AG04449 (cell line): ENCODE results near the gene TBC1D26.
"Not testable (repeated sequence)": the region's sequence is repeated elsewhere in the genome, so short reads cannot be mapped to it uniquely, and the experiment has no call there.

Experiments
- CTCF ChIA-PET: fragments of 350-600 bp; formaldehyde crosslinking; extraction: SDS; loops from one replicate; lab custom pipeline; 2021; ENCODE audit warnings: antibody characterized with exemption; lab: Yijun Ruan, JAX
- POLR2A ChIA-PET: fragments of 400-600, 350-600 bp; formaldehyde crosslinking; extraction: SDS; loops from one replicate; lab custom pipeline; 2020; ENCODE audit warnings: antibody characterized with exemption, inconsistent platforms; lab: Yijun Ruan, JAX
- DNase-seq: peaks from one replicate; pipeline ENCODE4 v3.0.0-alpha.2; 2010; ENCODE audit warnings: low read depth, low spot score
- H3K4me3 ChIP-seq: 2 replicates; pipeline ENCODE4 v1.5.1; 2011; ENCODE audit warnings: low read depth, mild to moderate bottlenecking, control low read depth, low read length
- CTCF ChIP-seq: IDR thresholded peaks from one replicate; pipeline ENCODE4 v1.5.1; 2011; ENCODE audit warnings: mild to moderate bottlenecking, moderate library complexity, low read length, control low read depth, inconsistent platforms; ENCODE audit not compliant: insufficient read depth; ENCODE audit errors: missing control alignments

TBC1D26 gene

GRCh38 chr17:15738066-15738465, 6.0 kb downstream of the TBC1D26 start:
- no peak for DNase-seq
- ChIA-PET POLR2A (no interaction called here), CTCF (no interaction called here)
- TF ChIP-seq CTCF, result no peak
- H3K4me3 ChIP-seq, result no peak overlapping the region

GRCh38 chr17:15739259-15739658, 7.2 kb downstream of the TBC1D26 start:
- CTCF ChIA-PET, POLR2A ChIA-PET, H3K4me3 ChIP-seq, DNase-seq: not testable (repeated sequence)

- CTCF ChIA-PET, DNase-seq, POLR2A ChIA-PET, H3K4me3 ChIP-seq: not testable (repeated sequence)
Measured at GRCh38 chr17:15740041-15740440, 8.0 kb downstream of the TBC1D26 start.

GRCh38 chr17:15740570-15741120, 8.6 kb downstream of the TBC1D26 start:
- ChIA-PET POLR2A (no interaction called here), CTCF (no interaction called here)
- H3K4me3 ChIP-seq, result no peak overlapping the region
- DNase-seq, result no peak
- no peak for TF ChIP-seq CTCF

- TF ChIP-seq CTCF, result no peak
- POLR2A ChIA-PET, result no interaction called here
Measured at GRCh38 chr17:15741624-15742023, 9.5 kb downstream of the TBC1D26 start.

GRCh38 chr17:15742051-15742795, 10.1 kb downstream of the TBC1D26 start:
- POLR2A ChIA-PET, result no interaction called here
- H3K4me3 ChIP-seq, result no peak overlapping the region
- TF ChIP-seq CTCF, result no peak
- no peak for DNase-seq
- CTCF ChIA-PET, result no interaction called here

More at GRCh38 chr17:15741624-15742023, 9.5 kb downstream of the TBC1D26 start:
- no peak for DNase-seq
- CTCF ChIA-PET, result interaction anchor here (0.6 kb wide), 1 partner anchor 257 kb away, joined by 3 read pairs; no protein-coding TSS in a partner anchor
- H3K4me3 ChIP-seq, result no peak overlapping the region

- ChIA-PET POLR2A (no interaction called here), CTCF (no interaction called here)
- TF ChIP-seq CTCF, result no peak
- no peak for DNase-seq
- no peak overlapping the region for H3K4me3 ChIP-seq
Measured at GRCh38 chr17:15742921-15743320, 10.8 kb downstream of the TBC1D26 start.
